C4-2B (cell line): Measurements from ENCODE around the gene MIEF1.
A peak's percentile ranks its signal among the peaks of the same experiment; 100 is the strongest.

ENCODE experiments used
- H3K27ac ChIP-seq: fragments of 450-650 bp; 2 replicates; pipeline ENCODE4 v1.5.1; 2017
- ZFX ChIP-seq: fragments of 450-650 bp; IDR thresholded peaks from 2 replicates; pipeline ENCODE4 v1.6.1; 2017
- TF ChIP-seq, protein P1 (sequence below): fragments of 450-650 bp; conservative IDR thresholded peaks from 2 replicates; pipeline ENCODE4 v1.5.1; 2017; ENCODE audit warnings: mild to moderate bottlenecking

The MIEF1 gene

GRCh38 chr22:39553429-39553828 is 51.3 kb downstream of the MIEF1 start:
- TF ChIP-seq, protein P1, sequence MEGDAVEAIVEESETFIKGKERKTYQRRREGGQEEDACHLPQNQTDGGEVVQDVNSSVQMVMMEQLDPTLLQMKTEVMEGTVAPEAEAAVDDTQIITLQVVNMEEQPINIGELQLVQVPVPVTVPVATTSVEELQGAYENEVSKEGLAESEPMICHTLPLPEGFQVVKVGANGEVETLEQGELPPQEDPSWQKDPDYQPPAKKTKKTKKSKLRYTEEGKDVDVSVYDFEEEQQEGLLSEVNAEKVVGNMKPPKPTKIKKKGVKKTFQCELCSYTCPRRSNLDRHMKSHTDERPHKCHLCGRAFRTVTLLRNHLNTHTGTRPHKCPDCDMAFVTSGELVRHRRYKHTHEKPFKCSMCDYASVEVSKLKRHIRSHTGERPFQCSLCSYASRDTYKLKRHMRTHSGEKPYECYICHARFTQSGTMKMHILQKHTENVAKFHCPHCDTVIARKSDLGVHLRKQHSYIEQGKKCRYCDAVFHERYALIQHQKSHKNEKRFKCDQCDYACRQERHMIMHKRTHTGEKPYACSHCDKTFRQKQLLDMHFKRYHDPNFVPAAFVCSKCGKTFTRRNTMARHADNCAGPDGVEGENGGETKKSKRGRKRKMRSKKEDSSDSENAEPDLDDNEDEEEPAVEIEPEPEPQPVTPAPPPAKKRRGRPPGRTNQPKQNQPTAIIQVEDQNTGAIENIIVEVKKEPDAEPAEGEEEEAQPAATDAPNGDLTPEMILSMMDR, result no peak
- TF ChIP-seq ZFX, result no peak
- no peak overlapping the region for H3K27ac ChIP-seq

GRCh38 chr22:39554151-39554550 is 52.1 kb downstream of the MIEF1 start:
- H3K27ac ChIP-seq, result no peak overlapping the region
- TF ChIP-seq, protein P1, result no peak
- no peak for TF ChIP-seq ZFX

DNA sequence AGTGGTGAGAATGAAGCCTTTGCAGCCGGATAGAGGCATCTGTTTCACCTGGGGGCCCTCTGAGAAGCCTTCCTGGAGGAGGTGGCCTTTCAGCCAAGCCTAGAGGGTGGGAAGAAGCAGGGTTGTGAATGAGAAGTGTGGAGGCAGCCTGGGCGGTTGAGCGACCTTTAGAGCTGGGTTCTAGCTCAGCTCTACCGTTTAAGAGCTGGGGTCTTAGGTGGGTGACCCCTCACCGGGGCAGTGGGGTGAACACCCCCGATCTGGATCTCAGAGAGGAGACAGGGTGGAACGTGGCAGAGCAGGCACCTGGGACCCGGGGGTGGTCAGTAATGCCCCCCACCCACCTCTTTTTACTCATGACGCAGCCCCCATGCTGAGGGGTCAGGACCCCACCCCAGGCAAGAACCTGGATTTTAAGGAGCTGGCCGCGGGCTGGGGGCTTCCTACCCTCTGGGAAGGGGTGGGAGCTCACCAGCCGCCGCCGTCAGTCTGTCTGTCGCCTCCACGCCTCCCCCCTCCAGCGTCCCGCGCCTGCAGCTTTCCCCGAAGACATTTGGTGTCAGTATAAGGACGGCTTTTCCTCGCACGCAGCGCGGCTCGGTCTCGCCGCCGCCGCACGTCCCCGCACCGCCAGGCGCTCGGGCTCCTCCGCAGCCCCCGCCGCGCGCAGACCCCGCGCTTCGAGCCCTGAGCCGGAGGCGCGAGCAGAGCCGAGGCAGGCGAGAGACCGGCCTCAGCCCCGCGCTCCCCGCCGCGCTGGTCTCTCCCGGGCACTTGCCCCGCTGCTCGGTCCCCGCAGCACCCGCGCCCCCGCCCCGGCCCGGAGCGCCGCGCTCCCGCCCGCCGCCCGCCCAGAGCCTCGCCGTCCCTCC is 55.1 kb downstream of the MIEF1 start:
- no peak overlapping the region for H3K27ac ChIP-seq
- TF ChIP-seq, protein P1, result no peak; the same call in 1 of the 2 replicates
- TF ChIP-seq ZFX, result no peak

DNA sequence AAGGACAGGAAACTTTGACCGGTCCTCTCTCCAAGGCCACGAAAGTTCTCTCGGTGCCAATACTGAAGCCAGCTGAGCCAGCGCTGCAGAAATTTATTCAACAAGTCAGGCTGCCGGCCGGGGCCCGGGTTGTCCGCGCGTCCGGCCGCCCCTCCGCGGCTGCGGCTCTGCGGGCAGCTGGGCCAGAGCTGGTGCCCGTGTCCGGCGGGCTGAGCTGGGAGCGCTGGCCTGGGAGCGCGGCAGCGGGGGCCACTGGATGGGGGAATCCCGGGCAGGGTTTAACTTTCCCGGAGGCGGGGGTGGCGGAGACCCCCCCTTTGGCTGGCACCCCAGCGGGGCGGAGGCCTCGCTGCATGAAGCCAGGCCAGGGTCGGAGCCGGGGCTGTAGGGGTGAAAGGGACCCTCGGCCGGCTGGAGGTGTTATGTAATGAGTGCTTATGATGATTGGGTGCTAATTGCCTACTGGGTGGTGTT is 56.2 kb downstream of the MIEF1 start:
- TF ChIP-seq, protein P1, result no peak
- no peak for TF ChIP-seq ZFX
- H3K27ac ChIP-seq, result no peak overlapping the region

DNA sequence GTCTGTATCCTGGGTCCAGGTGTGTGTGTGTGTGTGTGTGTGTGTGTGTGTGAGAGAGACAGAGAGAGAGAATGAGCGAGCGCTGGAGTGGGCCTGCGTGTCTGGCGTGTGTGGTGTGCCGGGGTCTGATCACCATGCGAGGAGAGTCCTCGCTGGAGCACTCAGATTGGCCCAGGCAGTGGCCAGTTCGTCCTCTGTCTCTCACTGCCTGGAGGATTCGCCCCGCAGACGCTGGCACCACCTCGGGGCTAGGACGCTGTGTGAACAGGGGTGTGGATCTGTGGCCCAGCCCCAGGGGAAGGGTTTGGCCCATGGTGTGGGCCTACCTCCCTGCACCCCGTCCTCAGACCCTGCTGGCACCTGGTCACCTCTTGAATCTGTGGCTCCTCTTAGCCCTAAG is 56.9 kb downstream of the MIEF1 start:
- TF ChIP-seq, protein P1, result no peak
- TF ChIP-seq ZFX, result no peak
- no peak overlapping the region for H3K27ac ChIP-seq

DNA sequence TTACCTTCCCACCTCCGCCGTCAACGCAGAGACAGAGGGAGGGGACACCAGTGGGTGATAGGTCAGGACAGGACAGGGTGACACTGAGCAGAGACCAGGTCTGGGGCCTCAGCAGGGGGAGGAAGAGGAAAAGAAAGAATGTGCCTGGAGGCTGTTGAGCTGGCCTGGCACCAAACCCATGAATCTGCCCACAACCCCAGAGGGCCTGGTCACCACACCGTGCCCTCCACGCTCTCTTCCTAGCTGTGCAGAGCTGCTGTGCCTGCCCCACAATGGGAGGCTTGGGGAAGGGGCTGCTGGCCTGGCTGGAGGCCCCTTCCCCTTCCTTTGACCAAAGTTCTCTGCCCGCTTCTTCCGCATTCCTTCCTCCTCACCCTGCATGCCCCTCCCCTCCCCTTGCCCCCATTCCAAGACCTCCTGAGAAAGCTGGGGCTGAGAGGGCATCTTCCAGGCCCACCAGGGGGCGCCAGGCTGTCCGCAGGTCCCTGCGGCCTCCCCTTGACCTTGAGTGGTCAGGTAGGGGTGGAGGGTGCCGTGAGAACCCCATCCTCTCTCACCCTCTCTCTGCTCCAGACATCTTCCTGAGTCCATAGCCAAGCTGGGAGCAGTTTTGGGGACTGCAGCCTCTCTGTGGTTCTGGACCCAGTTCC is 57.5 kb downstream of the MIEF1 start:
- no peak overlapping the region for H3K27ac ChIP-seq
- TF ChIP-seq, protein P1, result peak; percentile 71; the same call in 1 of the 2 replicates
- TF ChIP-seq ZFX, result no peak

DNA sequence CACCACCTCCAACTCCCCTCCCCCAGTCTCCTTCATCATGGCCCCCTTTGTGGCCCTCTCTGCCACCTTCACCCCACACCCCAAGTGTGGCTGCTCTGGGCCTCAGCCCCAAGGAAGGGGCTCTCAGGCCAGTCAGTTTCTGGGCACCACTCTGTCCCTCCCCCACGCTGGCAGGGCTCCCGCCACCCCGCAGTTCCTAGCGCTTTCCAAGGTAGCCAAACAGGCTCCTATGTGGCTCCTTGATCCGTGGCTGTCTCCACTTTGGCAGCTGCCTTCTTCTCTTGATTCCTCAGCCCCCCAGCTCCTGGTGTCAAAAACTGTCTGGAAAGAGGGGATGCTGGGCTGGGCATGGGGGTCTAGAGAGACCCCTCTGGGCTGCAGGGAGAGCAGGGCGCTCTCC is 58.0 kb downstream of the MIEF1 start:
- TF ChIP-seq, protein P1, result no peak
- no peak for TF ChIP-seq ZFX

More for the DNA sequence above, 58.0 kb downstream of the MIEF1 start:
- no peak overlapping the region for H3K27ac ChIP-seq
